GM23248 (cell line): ENCODE data around the gene SLC44A5. TPM values are rescaled to one million over a fixed set of nuclear protein-coding genes. Genes with fewer than 3 reads are reported as not detected.

Experiments
- DNase-seq: peaks from one replicate; pipeline ENCODE4 v3.0.0-alpha.2; 2015
- H2AFZ ChIP-seq: fragments of 200-600 bp; sonication (generic); 2 replicates; pipeline ENCODE4 v1.6.1; 2016; ENCODE audit warnings: antibody characterized with exemption
- H3F3A ChIP-seq: fragments of 200-600 bp; sonication (generic); 2 replicates; pipeline ENCODE4 v1.6.1; 2016; ENCODE audit warnings: mild to moderate bottlenecking, antibody characterized with exemption, mixed run types; ENCODE audit not compliant: insufficient read depth
- H3K27ac ChIP-seq: fragments of 200-600 bp; sonication (generic); 2 replicates; pipeline ENCODE4 v1.5.1; 2016; ENCODE audit warnings: mild to moderate bottlenecking
- H3K27me3 ChIP-seq: fragments of 200-600 bp; sonication (generic); replicated peaks from 2 replicates; pipeline ENCODE4 v1.6.1; 2016; ENCODE audit warnings: mild to moderate bottlenecking; ENCODE audit not compliant: insufficient read depth
- H3K36me3 ChIP-seq: fragments of 200-600 bp; sonication (generic); 2 replicates; pipeline ENCODE4 v1.6.1; 2016; ENCODE audit warnings: low read depth, mild to moderate bottlenecking
- H3K4me1 ChIP-seq: fragments of 200-600 bp; sonication (generic); 2 replicates; pipeline ENCODE4 v1.6.1; 2016; ENCODE audit warnings: mild to moderate bottlenecking; ENCODE audit not compliant: insufficient read depth
- H3K4me2 ChIP-seq: fragments of 200-600 bp; sonication (generic); one replicate; pipeline ENCODE4 v1.6.1; 2016; ENCODE audit warnings: mild to moderate bottlenecking; ENCODE audit not compliant: unreplicated experiment
- H3K4me3 ChIP-seq: fragments of 200-600 bp; sonication (generic); 2 replicates; pipeline ENCODE4 v1.5.1; 2016; ENCODE audit warnings: mild to moderate bottlenecking
- H3K79me2 ChIP-seq: fragments of 200-600 bp; sonication (generic); 2 replicates; pipeline ENCODE4 v1.6.1; 2016; ENCODE audit warnings: mild to moderate bottlenecking; ENCODE audit not compliant: insufficient read depth
- H3K9ac ChIP-seq: fragments of 200-600 bp; sonication (generic); 2 replicates; pipeline ENCODE4 v1.6.1; 2016; ENCODE audit warnings: mild to moderate bottlenecking
- H3K9me2 ChIP-seq: fragments of 200-600 bp; sonication (generic); 2 replicates; pipeline ENCODE4 v1.6.1; 2016; ENCODE audit warnings: mixed run types, mild to moderate bottlenecking, moderate library complexity; ENCODE audit not compliant: insufficient read depth
- H3K9me3 ChIP-seq: fragments of 200-600 bp; sonication (generic); one replicate; pipeline ENCODE4 v1.6.1; 2017; ENCODE audit warnings: low read depth
- H4K20me1 ChIP-seq: fragments of 200-600 bp; sonication (generic); 2 replicates; pipeline ENCODE4 v1.6.0; 2016; ENCODE audit not compliant: insufficient read depth
- EZH2 ChIP-seq: fragments of 200-600 bp; sonication (generic); IDR thresholded peaks from 2 replicates; pipeline ENCODE4 v1.6.1; 2018; ENCODE audit warnings: antibody characterized with exemption, mild to moderate bottlenecking; ENCODE audit not compliant: insufficient read depth, poor library complexity, severe bottlenecking
- EZH2phosphoT487 ChIP-seq: fragments of 200-600 bp; sonication (generic); IDR thresholded peaks from 2 replicates; pipeline ENCODE4 v1.6.1; 2018; ENCODE audit warnings: antibody characterized with exemption, moderate library complexity, mild to moderate bottlenecking, low read depth; ENCODE audit not compliant: insufficient read depth
- WGBS, 2 experiments: methylation state at CpG; one replicate each; pipeline ENCODE4 v1.1.6; 2015 to 2017; ENCODE audit warnings: low lambda C conversion rate in 2 of 2, low coverage in 1 of 2; ENCODE audit errors: missing lambda C conversion rate in 2 of 2; 5-methylcytosine and 5-hydroxymethylcytosine counted together
- in situ Hi-C: fragments of 300-500 bp; cut with MboI; formaldehyde crosslinking; loops from 2 replicates; pipeline ENCODE4 v1.15.0; 2020
- polyA plus RNA-seq: library from polyadenylated mRNA; unstranded; fragments of >200 nt; fragmentation: Nextera tagmentation; extraction: Ambion mirVana; gene quantifications from 2 replicates; pipeline ENCODE4 v1.2.1, GENCODE V29; 2016
- total RNA-seq: library from RNA; depleted of rRNA; stranded (reverse); fragments of >200 nt; shearing (Covaris generic); gene quantifications from 2 replicates; pipeline ENCODE4 v1.2.3, GENCODE V29; 2014

Gene SLC44A5
- total and polyA plus RNA-seq, 2 experiments from 2014 or later: not detected

- H2AFZ ChIP-seq: no peak overlapping the region
- 0 out of 2 replicates have a peak, but pooled peaks cover 4% of the 10 kb centered on the region for H3K27me3 ChIP-seq
- H3K27ac ChIP-seq: no peak overlapping the region
- no peak overlapping the region for H3K9ac ChIP-seq
- no peaks in the 10 kb centered on the region for H3K36me3 ChIP-seq
- TF ChIP-seq EZH2 (no peak), EZH2phosphoT487 (no peak)
- no peaks in the 10 kb centered on the region for H3K4me1 ChIP-seq
- no peak for DNase-seq
- no peaks in the 10 kb centered on the region for H3K79me2 ChIP-seq
- 53 to 59% methylated on average over 3 of the region's 3 CpGs for WGBS, 2 experiments
- H3F3A ChIP-seq: no peaks in the 10 kb centered on the region
- in situ Hi-C loops: loop anchor here (25.0 kb wide), 1 partner anchor 368 kb away; no protein-coding TSS in a partner anchor
- H4K20me1 ChIP-seq: no peaks in the 10 kb centered on the region
- no peak overlapping the region for H3K4me3 ChIP-seq
- H3K9me2 ChIP-seq: no peaks in the 10 kb centered on the region
- H3K9me3 ChIP-seq: no peaks in the 10 kb centered on the region
- H3K4me2 ChIP-seq: no peak overlapping the region
These were observed 19.2 kb upstream of the SLC44A5 start for GRCh38 chr1:75630004-75630594.

- Histone ChIP-seq H3K79me2 (no peaks in the 10 kb centered on the region), H3K27me3 (0 out of 2 replicates have a peak, but pooled peaks cover 4% of the 10 kb centered on the region), H3K4me1 (no peaks in the 10 kb centered on the region), H3K4me2 (no peak overlapping the region), H3F3A (no peaks in the 10 kb centered on the region), H3K27ac (no peak overlapping the region), H3K36me3 (no peaks in the 10 kb centered on the region), H3K4me3 (no peak overlapping the region), H3K9me3 (no peaks in the 10 kb centered on the region), H4K20me1 (no peaks in the 10 kb centered on the region), H3K9ac (no peak overlapping the region), H3K9me2 (no peaks in the 10 kb centered on the region), H2AFZ (no peak overlapping the region)
- no peak for DNase-seq
- TF ChIP-seq EZH2phosphoT487 (no peak), EZH2 (no peak)
- in situ Hi-C loops: loop anchor here (25.0 kb wide), 1 partner anchor 363 kb away; no protein-coding TSS in a partner anchor
- WGBS, 2 experiments: 36 to 40% methylated on average over 3 of the region's 3 CpGs
These were observed 14.9 kb upstream of the SLC44A5 start for GRCh38 chr1:75625795-75626194.

GRCh38 chr1:75618382-75618781 lies 7.5 kb upstream of the SLC44A5 start:
- Histone ChIP-seq H3K9me3 (no peaks in the 10 kb centered on the region), H3K36me3 (no peaks in the 10 kb centered on the region), H4K20me1 (no peaks in the 10 kb centered on the region), H3K4me1 (peaks cover 9% of the 10 kb centered on the region), H2AFZ (no peak overlapping the region), H3F3A (no peaks in the 10 kb centered on the region), H3K4me3 (no peak overlapping the region), H3K9me2 (no peaks in the 10 kb centered on the region), H3K9ac (no peak overlapping the region), H3K4me2 (no peak overlapping the region), H3K27me3 (peaks cover 35% of the 10 kb centered on the region), H3K79me2 (no peaks in the 10 kb centered on the region), H3K27ac (no peak overlapping the region)
- in situ Hi-C loops: no loop called here
- DNase-seq: no peak
- TF ChIP-seq EZH2 (no peak), EZH2phosphoT487 (no peak)

GRCh38 chr1:75616436-75617433 lies 5.8 kb upstream of the SLC44A5 start:
- Histone ChIP-seq H3K27me3 (peaks cover 43% of the 10 kb centered on the region), H3K4me3 (0 out of 2 replicates have a peak overlapping the region, but pooled peaks have one; percentile 66), H4K20me1 (no peaks in the 10 kb centered on the region), H3K79me2 (no peaks in the 10 kb centered on the region), H3K4me1 (peaks cover 9% of the 10 kb centered on the region), H3K27ac (no peak overlapping the region), H3K36me3 (no peaks in the 10 kb centered on the region), H3K4me2 (peak overlapping the region; percentile 69), H3K9me3 (no peaks in the 10 kb centered on the region), H2AFZ (no peak overlapping the region), H3K9me2 (no peaks in the 10 kb centered on the region), H3F3A (no peaks in the 10 kb centered on the region), H3K9ac (no peak overlapping the region)
- peak; percentile 54 for DNase-seq
- WGBS, 2 experiments: 8% methylated on average over 37 to 39 of the region's 39 CpGs
- in situ Hi-C loops: no loop called here
- TF ChIP-seq EZH2: no peak
- no peak for TF ChIP-seq EZH2phosphoT487
